Adrenal gland (tissue), 12 donors: ENCODE data around the gene CNTN1. TPM values are rescaled to one million over a fixed set of nuclear protein-coding genes. Genes with fewer than 3 reads are reported as not detected.

Experiments used
- DNase-seq, 7 donors: peaks; one replicate each; pipeline ENCODE4 v3.0.0-alpha.2; 2019 to 2020
- H3K27ac ChIP-seq, 5 donors: fragments of 200-600 bp; sonication (generic) in 4 of 5; 1 replicate in 3 of 5; 2 replicates in 2 of 5; pipeline versions ENCODE4 v1.5.1 to v1.8.0; 2016 to 2020; ENCODE audit warnings: mild to moderate bottlenecking in 1 of 5
- H3K27me3 ChIP-seq: fragments of 200-600 bp; 2 replicates; pipeline ENCODE4 v1.8.0; 2021
- H3K36me3 ChIP-seq, 2 donors: fragments of 200-600 bp; replicated peaks in 1 of 2; 1 replicate in 1 of 2; 2 replicates in 1 of 2; pipeline versions ENCODE4 v1.5.1 to v1.8.0; 2018 to 2022
- H3K4me1 ChIP-seq, 2 donors: fragments of 200-600 bp; replicated peaks in 1 of 2; 1 replicate in 1 of 2; 2 replicates in 1 of 2; pipeline versions ENCODE4 v1.5.1 to v1.8.0; 2018 to 2021
- H3K4me3 ChIP-seq, 4 donors: fragments of 200-600 bp; sonication (generic) in 3 of 4; one replicate each; pipeline ENCODE4 v1.5.1; 2016 to 2018
- H3K9me3 ChIP-seq, 3 donors: fragments of 200-600 bp; sonication (generic) in 1 of 3; replicated peaks in 1 of 3; 1 replicate in 2 of 3; 2 replicates in 1 of 3; pipeline versions ENCODE4 v1.5.1 to v1.8.0; 2016 to 2021
- POLR2A ChIP-seq, 2 donors: fragments of 450-650 bp; IDR thresholded peaks; one replicate each; pipeline ENCODE4 v1.6.1; 2017; ENCODE audit warnings: antibody characterized with exemption in 2 of 2, mild to moderate bottlenecking in 2 of 2, moderate library complexity in 1 of 2
- WGBS, 4 donors: extraction: QIAGEN DNeasy Blood & Tissue Kit in 2 of 4; methylation state at CpG; one replicate each; pipeline versions ENCODE4 v1.1.5 to v1.1.7; 2013 to 2017; 5-methylcytosine and 5-hydroxymethylcytosine counted together
- intact Hi-C, 2 donors: fragments of 100-400 bp; cut with DNase I; formaldehyde crosslinking; loops; one replicate each; pipeline versions ENCODE4 v1.14.1 to v1.15.0; 2022 to 2023
- polyA plus RNA-seq, 3 donors: library from polyadenylated mRNA; stranded (reverse); fragments of 200-250 nt in 2 of 3; fragments of 350-450 nt in 1 of 3; fragmentation: Illumina TruSeq in 1 of 3; extraction: RNeasy Lipid Tissue Mini Kit (QIAGEN cat#74804) in 1 of 3; gene quantifications; one replicate each; pipeline ENCODE4 v1.2.3, GENCODE V29; 2013 to 2014
- total RNA-seq, 9 donors: library from RNA; depleted of rRNA in 4 of 9; stranded (reverse); fragments of >200 nt in 4 of 9; fragments of 120-200 nt in 1 of 9; fragmentation: NEBNext Ultra II Directional in 1 of 9; extraction: Animal tissue kit (Norgen Biotek cat#: 25700) in 1 of 9; gene quantifications; one replicate each; pipeline versions ENCODE4 v1.1.0 to v1.2.4, GENCODE V29; 2013 to 2023
- TF ChIP-seq, protein P1 (sequence below), 6 experiments: fragments of 450-650 bp in 4 of 6; fragments of 200-600 bp in 2 of 6; sonication (generic) in 1 of 6; IDR thresholded peaks; 1 replicate in 5 of 6; 2 replicates in 1 of 6; pipeline versions ENCODE4 v1.5.1 to v1.8.0; 2016 to 2021; ENCODE audit warnings: antibody characterized with exemption in 6 of 6, mild to moderate bottlenecking in 2 of 6, moderate library complexity in 1 of 6
- donor health status: healthy with polysubstance abuse.
- donor health status: Bipolar disorder and iron deficiency.
- donor health status: DM: yes; HTN: yes; CAD: no.
- donor health status: DM: no; HTN: no; CAD: no.
- donor health status: DM: no; HTN: no; CAD: no.
- donor health status: DM: yes; HTN: yes; CAD: no.

Gene CNTN1
- total and polyA plus RNA-seq, 12 donors = 3.8 to 76.8 (median 20.7) TPM

GRCh38 chr12:40723001-40723400, 30.8 kb downstream of the CNTN1 start:
- H3K4me1 ChIP-seq = no peaks in the 10 kb centered on the region
- no peak overlapping the region for H3K4me3 ChIP-seq
- H3K27ac ChIP-seq = no peak overlapping the region
- intact Hi-C loops = no loop called here
- no peak for DNase-seq
- 74 to 88% (median 86%) methylated on average over 6 of the region's 6 CpGs for WGBS, 4 donors
- no peaks in the 10 kb centered on the region for H3K27me3 ChIP-seq
- no peaks in the 10 kb centered on the region for H3K36me3 ChIP-seq
- no peaks in the 10 kb centered on the region for H3K9me3 ChIP-seq
- TF ChIP-seq POLR2A (IDR thresholded peaks at IDR 0.05) = no peak
- TF ChIP-seq, protein P1, sequence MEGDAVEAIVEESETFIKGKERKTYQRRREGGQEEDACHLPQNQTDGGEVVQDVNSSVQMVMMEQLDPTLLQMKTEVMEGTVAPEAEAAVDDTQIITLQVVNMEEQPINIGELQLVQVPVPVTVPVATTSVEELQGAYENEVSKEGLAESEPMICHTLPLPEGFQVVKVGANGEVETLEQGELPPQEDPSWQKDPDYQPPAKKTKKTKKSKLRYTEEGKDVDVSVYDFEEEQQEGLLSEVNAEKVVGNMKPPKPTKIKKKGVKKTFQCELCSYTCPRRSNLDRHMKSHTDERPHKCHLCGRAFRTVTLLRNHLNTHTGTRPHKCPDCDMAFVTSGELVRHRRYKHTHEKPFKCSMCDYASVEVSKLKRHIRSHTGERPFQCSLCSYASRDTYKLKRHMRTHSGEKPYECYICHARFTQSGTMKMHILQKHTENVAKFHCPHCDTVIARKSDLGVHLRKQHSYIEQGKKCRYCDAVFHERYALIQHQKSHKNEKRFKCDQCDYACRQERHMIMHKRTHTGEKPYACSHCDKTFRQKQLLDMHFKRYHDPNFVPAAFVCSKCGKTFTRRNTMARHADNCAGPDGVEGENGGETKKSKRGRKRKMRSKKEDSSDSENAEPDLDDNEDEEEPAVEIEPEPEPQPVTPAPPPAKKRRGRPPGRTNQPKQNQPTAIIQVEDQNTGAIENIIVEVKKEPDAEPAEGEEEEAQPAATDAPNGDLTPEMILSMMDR (IDR thresholded peaks at IDR 0.05) = no peak

DNA sequence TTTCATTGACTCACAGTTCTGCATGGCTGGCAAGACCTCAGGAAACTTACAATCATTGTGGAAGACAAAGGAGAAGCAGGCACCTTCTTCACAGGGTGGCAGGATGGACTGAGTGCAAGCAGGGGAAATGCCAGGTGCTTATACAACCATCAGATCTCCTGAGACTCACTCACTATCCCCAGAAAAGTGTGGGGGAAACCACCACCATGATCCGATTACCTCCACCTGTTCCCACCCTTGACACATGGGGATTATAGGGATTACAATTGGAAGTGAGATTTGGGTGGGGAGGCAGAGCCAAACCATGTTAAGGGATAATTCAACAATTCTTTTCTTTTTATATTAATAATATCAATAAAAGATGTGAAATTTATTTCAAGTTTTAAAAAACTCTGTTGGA, 34.1 kb downstream of the CNTN1 start:
- intact Hi-C loops = no loop called here
- WGBS, 4 donors = 82 to 100% (median 92%) methylated on average over 1 of the region's 1 CpG
- Histone ChIP-seq H3K9me3 (no peaks in the 10 kb centered on the region), H3K27ac (no peak overlapping the region), H3K4me3 (no peak overlapping the region), H3K27me3 (no peaks in the 10 kb centered on the region), H3K36me3 (no peaks in the 10 kb centered on the region), H3K4me1 (no peaks in the 10 kb centered on the region)
- no peak for DNase-seq
- TF ChIP-seq, protein P1 (IDR thresholded peaks at IDR 0.05) = no peak
- TF ChIP-seq POLR2A (IDR thresholded peaks at IDR 0.05) = no peak

DNA sequence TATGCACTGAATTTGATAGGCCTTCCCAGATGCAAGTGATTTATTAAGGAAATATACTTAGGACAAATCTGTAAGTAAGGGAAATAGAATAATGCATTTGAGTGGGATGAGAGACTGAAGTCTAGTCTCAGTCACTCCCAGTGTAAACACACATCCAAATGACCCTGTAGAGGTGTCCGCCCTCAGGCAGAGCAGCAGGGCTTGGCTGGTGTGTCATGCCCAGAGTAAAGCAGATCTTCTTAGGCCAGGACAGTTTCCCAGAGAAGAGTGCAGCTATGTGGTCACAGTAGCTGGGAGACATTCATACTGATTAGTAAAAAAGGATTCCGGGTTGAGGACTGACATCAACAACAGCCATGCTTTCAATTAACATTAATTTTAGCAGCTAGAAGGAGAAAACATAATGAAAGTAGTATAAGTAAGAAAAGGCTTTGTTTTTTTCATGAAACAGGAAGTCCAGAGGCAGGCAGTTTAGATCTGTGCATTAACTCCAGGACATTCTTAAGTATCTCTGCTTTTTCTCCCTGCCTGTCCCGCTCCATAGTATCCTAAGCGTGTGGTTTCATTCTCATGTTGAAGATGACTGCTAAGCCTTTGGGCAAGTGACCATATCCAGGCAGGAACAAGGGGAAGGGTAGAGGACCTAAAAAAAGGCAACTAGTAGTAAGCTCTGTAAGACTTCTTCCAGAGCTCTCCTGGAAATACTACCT, 35.7 kb downstream of the CNTN1 start:
- TF ChIP-seq, protein P1 (IDR thresholded peaks at IDR 0.05) = no peak
- TF ChIP-seq POLR2A (IDR thresholded peaks at IDR 0.05) = no peak
- intact Hi-C loops = no loop called here
- DNase-seq = no peak
- no peaks in the 10 kb centered on the region for H3K9me3 ChIP-seq
- H3K4me1 ChIP-seq = no peaks in the 10 kb centered on the region
- H3K27ac ChIP-seq = no peak overlapping the region
- H3K36me3 ChIP-seq = no peaks in the 10 kb centered on the region
- H3K27me3 ChIP-seq = no peaks in the 10 kb centered on the region
- 79 to 86% (median 83%) methylated on average over 4 of the region's 4 CpGs for WGBS, 4 donors
- no peak overlapping the region for H3K4me3 ChIP-seq

- WGBS, 4 donors = 60 to 79% (median 68%) methylated on average over 1 of the region's 1 CpG
- H3K27ac ChIP-seq = no peak overlapping the region
- intact Hi-C loops = no loop called here
- no peaks in the 10 kb centered on the region for H3K4me1 ChIP-seq
- no peaks in the 10 kb centered on the region for H3K9me3 ChIP-seq
- TF ChIP-seq, protein P1 (IDR thresholded peaks at IDR 0.05) = no peak
- TF ChIP-seq POLR2A (IDR thresholded peaks at IDR 0.05) = no peak
- no peak for DNase-seq
- no peaks in the 10 kb centered on the region for H3K36me3 ChIP-seq
- H3K4me3 ChIP-seq = no peak overlapping the region
- H3K27me3 ChIP-seq = no peaks in the 10 kb centered on the region
These were observed 38.0 kb downstream of the CNTN1 start for GRCh38 chr12:40730281-40730680.
